ENCODE data around the gene SSBP4.
"Not testable (repeated sequence)": the region's sequence is repeated elsewhere in the genome, so short reads cannot be mapped to it uniquely, and the experiment has no call there.

SSBP4 gene

DNA sequence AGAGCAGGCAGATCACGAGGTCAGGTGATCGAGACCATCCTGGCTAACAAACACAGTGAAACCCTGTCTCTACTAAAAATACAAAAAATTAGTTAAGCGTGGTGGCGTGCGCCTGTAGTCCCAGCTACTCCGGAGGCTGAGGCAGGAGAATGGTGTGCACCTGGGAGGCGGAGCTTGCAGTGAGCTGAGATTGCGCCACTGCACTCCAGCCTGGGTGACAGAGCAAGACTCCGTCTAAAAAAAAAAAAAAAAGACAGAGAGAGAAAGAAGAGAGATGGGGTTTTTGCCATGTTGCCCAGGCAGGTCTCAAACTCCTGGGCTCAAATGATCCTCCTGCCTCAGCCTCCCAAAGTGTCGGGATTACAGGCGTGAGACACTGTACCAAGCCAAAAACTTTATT lies 13.4 kb upstream of the SSBP4 start:
- H3K4me3 Mint-ChIP-seq; ATAC-seq (ENCODE audit: low read depth); DNase-seq (ENCODE audit: low spot score in 2 of 2); H3K27ac Mint-ChIP-seq; H3K27me3 Mint-ChIP-seq; H3K36me3 Mint-ChIP-seq; H3K9me3 Mint-ChIP-seq: not testable (repeated sequence)
- peaks cover 28% of the 10 kb centered on the region for H3K4me1 Mint-ChIP-seq

DNA sequence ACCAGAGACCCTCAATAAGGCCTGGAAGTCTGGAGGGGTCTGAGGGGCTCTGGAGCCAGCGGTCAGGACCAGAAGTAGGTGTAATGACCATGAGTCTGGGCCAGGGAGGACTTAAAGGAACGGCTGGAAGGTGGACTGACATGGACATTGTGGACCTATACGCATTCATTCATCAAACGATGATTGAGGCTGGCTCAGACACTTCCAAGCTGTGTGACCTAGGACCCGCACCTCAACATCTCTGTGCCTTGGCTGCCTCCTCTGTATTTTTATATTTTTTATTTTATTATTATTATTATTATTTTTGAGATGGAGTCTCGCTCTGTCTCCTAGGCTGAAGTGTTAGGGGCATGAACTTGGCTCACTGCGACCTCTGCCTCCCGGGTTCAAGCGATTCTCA lies 12.4 kb upstream of the SSBP4 start:
- Mint-ChIP-seq H3K4me3 (no peak overlapping the region), H3K36me3 (no peaks in the 10 kb centered on the region), H3K9me3 (no peaks in the 10 kb centered on the region), H3K27me3 (peaks cover 4% of the 10 kb centered on the region), H3K27ac (no peak overlapping the region), H3K4me1 (peaks cover 23% of the 10 kb centered on the region)
- DNase-seq (ENCODE audit: low spot score in 2 of 2), result no peak
- ATAC-seq (ENCODE audit: low read depth), result no peak

DNA sequence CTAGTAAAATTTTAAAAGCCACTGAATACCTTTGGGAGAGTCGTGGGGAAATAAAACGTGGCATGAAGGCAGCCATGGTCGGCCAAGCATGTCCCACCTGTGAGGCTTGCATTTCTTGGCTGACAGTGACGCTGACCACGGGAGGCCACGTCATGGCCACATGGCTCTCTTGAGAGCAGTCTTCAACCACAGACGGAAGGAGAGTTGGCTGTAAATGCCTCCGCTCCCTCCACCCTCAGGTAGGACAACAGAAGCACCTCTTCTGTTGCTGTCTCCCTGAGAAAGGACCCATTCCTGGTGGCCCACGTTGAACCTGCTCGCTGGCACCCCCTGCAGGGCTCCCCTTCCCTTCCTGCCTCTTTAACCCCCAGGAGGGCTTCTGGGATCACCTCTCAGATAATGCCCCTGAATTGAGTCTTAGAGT lies 11.1 kb upstream of the SSBP4 start:
- Mint-ChIP-seq H3K27ac (peak overlapping the region; percentile 75), H3K27me3 (peaks cover 14% of the 10 kb centered on the region), H3K4me3 (peak overlapping the region; percentile 37), H3K4me1 (peaks cover 18% of the 10 kb centered on the region), H3K36me3 (no peaks in the 10 kb centered on the region), H3K9me3 (no peaks in the 10 kb centered on the region)
- ATAC-seq (ENCODE audit: low read depth), result peak; percentile 92
- peak; percentile 67 to 77 for DNase-seq (ENCODE audit: low spot score in 2 of 2)

DNA sequence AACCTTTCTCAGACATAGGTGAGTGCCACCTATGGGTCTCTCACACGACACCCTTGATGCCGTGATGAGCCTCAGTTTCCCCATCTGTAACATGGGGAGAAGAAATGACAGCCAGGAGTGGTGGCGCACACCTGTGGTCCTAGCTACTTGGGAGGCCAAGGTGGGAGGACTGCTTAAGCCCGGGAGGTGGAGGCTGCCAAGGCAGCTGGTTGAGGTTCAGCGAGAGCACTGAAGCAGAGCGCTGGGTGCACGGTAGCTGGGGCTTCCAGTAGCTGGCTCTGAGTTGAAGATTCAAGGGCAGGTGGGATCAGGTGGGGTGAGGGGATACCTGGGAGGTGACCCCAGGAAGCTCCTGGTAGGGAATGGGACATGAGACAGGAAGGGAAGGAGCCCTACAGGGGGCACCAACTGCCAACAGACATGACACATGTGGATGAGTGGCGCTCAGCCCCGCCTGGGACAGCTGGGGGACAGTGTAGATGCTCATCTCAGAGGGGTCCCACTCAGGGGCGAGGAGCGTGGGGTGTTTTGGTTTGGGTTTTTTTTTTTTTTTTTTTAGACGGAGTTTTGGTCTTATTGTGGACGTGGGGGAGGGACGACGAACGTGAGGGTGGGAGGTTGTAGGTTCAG lies 6.5 kb upstream of the SSBP4 start:
- no peak overlapping the region for H3K4me3 Mint-ChIP-seq
- H3K9me3 Mint-ChIP-seq, result no peaks in the 10 kb centered on the region
- peaks cover 34% of the 10 kb centered on the region for H3K27me3 Mint-ChIP-seq
- no peak for DNase-seq (ENCODE audit: low spot score in 2 of 2)
- peaks cover 33% of the 10 kb centered on the region for H3K4me1 Mint-ChIP-seq
- no peak for ATAC-seq (ENCODE audit: low read depth)
- H3K36me3 Mint-ChIP-seq, result no peaks in the 10 kb centered on the region
- no peak overlapping the region for H3K27ac Mint-ChIP-seq

DNA sequence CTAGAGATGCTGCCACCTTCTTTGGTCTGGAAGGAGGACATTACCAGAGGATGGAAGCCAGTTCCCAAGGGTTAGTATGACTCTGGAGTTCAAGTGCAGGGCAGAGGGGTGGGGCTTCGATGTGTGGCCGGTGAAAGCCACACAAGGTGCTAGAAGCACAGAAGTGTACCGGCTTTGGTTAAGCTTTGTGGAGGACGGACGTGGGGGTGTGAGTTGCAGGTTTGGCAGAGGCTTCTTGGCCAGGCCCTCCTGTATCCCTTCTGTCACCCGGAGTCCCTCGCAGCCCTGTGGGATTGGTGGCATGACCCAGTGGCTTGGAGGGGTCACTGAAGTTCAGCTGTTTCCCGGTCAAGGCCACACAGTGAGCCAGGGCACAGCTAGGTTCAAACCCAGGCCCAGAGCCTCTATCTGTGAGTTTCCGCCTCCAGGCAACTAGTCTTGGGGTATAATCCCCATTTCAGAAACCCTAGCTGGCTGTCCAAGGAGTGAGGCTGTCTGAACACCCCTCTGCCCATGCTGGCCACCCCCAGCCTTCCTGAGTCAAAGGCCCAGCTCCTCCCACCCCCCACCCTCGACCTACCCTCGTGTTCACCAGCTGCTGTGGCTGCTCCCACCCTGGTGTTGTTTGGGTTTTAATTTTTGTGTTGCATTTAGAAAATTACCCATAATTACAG lies 4.6 kb upstream of the SSBP4 start:
- ATAC-seq (ENCODE audit: low read depth) (no peak), DNase-seq (ENCODE audit: low spot score in 2 of 2) (no peak)
- H3K4me3 Mint-ChIP-seq, result no peak overlapping the region
- peaks cover 42% of the 10 kb centered on the region for H3K27me3 Mint-ChIP-seq
- H3K4me1 Mint-ChIP-seq, result peaks cover 38% of the 10 kb centered on the region
- H3K36me3 Mint-ChIP-seq, result no peaks in the 10 kb centered on the region
- no peak overlapping the region for H3K27ac Mint-ChIP-seq
- no peaks in the 10 kb centered on the region for H3K9me3 Mint-ChIP-seq

DNA sequence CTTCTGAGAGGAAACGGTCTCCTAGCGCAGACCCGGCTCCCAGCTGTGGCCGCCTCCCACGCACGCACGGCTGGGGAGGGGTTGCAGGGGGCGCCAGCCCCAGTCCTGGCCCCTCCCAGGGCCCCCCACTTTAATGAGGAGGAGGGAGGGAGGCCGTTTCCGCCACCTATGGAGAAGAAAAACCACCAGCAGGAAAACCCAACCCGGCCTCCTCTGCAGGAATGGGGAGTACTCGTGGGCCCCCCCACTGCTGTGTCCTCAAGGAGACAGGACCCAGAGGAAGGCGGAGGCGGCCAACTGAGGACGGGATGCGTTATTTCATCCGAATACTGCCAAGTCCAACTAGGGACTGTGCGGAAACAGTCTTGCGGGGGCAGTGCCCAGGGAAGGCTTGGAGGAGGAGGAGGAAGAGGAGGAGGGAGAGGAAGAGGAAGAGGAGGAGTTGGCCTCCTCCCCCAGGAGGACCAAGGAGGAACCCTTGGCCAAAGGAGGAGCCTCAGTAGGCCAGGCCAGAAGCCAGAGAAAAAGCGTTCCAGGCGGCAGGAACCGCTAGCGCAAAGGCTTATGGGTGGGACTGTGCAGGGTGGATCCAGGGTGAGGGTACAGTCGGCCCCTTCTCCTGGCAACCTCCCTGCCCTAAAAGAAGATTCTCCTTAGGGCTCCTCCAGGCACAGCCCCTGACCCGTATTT lies 3.9 kb upstream of the SSBP4 start:
- H3K4me1 Mint-ChIP-seq, result peaks cover 40% of the 10 kb centered on the region
- H3K27ac Mint-ChIP-seq, result no peak overlapping the region
- H3K4me3 Mint-ChIP-seq, result no peak overlapping the region

DNA sequence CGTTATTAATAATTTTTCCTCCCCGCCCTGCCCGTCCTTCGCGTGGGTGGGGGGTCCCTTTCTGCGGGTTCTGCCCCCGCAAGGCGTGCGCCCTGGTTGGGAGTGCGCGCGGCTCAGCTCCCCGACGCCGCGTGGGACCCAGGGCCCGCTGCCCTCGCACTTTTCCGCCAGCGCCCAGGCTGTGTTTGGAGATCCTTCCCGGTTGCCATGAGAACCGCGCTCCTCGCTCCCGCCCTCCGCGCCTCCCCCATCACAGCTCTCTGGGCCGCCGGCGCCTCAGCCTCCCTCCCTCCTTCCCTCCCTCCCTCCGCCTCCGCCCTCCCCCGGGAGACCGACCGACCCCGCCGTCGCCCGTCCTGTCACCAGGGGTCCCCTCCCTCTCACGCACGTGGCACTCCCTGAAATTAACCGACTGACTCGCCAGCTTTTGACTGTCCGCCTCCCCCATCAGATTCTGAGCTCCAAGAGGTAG lies 2.4 kb upstream of the SSBP4 start:
- Mint-ChIP-seq H3K36me3 (no peaks in the 10 kb centered on the region), H3K9me3 (no peaks in the 10 kb centered on the region), H3K4me3 (peak overlapping the region; percentile 75), H3K27me3 (peaks cover 41% of the 10 kb centered on the region), H3K4me1 (peaks cover 43% of the 10 kb centered on the region), H3K27ac (peak overlapping the region; percentile 79)
- ATAC-seq (ENCODE audit: low read depth) (peak; percentile 11), DNase-seq (ENCODE audit: low spot score in 2 of 2) (no peak)

More for the DNA sequence above, 3.9 kb upstream of the SSBP4 start:
- no peak for DNase-seq (ENCODE audit: low spot score in 2 of 2)
- Mint-ChIP-seq H3K9me3 (no peaks in the 10 kb centered on the region), H3K36me3 (no peaks in the 10 kb centered on the region), H3K27me3 (peaks cover 44% of the 10 kb centered on the region)
- no peak for ATAC-seq (ENCODE audit: low read depth)

DNA sequence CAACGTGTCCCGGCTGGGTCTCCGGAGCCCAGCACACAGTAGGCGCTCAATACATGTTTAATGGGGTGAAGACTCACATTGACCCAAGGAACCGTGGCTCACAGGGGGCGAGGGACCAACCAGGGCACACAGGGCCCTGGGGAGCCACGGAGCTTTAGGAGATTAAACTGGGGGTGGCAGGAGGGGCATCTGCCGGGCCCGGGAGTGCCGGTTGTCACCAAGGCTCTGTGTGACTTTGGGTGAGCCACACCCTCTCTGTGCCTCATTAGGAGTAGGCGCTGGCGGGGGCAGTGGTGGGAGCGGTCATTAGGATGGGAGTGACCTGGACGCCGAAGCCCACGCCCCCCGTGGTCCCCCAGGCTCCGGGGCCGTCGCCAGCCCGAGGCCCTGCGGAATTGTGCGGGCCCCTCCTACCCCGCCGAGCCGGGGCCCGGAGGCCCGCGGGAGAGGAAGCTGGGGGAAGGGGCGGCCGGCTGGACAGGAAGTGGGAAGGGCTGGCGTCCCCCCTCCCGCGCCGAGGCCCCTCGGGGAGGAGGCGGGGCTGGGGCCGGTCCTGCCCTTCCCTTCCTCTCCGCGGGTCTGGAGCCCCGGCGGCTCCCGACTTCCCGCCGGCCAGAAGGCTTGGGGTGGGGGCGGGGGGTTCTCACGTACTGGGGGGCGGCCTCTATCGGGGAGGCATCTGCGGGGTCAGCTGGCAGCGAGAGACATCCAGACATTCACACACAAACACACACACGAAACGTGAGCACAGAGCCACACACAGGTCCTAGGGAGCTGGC lies 1.8 kb upstream of the SSBP4 start:
- Mint-ChIP-seq H3K27me3 (peaks cover 38% of the 10 kb centered on the region), H3K36me3 (no peaks in the 10 kb centered on the region), H3K4me3 (peak overlapping the region; percentile 75), H3K27ac (peak overlapping the region; percentile 79), H3K9me3 (no peaks in the 10 kb centered on the region), H3K4me1 (peaks cover 48% of the 10 kb centered on the region)
- DNase-seq (ENCODE audit: low spot score in 2 of 2) (no peak), ATAC-seq (ENCODE audit: low read depth) (no peak)

DNA sequence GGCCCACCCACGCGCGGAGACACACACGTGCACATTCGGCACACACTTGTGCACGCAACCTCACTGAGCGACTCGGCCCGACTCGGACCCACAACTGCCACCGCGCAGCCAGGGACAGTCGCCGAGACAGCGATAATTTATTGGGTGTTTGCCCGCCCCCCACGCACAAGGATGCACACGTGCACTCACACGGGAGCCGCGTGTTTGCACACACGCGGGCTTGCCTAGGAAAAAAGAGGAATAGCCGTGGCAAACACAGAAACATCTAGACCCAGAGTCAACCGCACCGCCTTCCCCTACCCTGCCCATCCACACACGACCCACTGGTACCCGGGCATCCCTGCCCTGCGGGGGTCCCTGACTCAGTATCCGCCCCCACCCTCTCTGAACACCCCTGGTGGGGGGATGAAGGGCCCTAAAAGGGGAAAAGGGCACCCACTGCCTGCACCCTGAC lies 1.1 kb upstream of the SSBP4 start:
- peaks cover 52% of the 10 kb centered on the region for H3K4me1 Mint-ChIP-seq
- H3K9me3 Mint-ChIP-seq, result no peaks in the 10 kb centered on the region
- H3K36me3 Mint-ChIP-seq, result no peaks in the 10 kb centered on the region
- peak overlapping the region; percentile 75 for H3K4me3 Mint-ChIP-seq
- ATAC-seq (ENCODE audit: low read depth) (no peak), DNase-seq (ENCODE audit: low spot score in 2 of 2) (no peak)
- peaks cover 32% of the 10 kb centered on the region for H3K27me3 Mint-ChIP-seq
- peak overlapping the region; percentile 79 for H3K27ac Mint-ChIP-seq

DNA sequence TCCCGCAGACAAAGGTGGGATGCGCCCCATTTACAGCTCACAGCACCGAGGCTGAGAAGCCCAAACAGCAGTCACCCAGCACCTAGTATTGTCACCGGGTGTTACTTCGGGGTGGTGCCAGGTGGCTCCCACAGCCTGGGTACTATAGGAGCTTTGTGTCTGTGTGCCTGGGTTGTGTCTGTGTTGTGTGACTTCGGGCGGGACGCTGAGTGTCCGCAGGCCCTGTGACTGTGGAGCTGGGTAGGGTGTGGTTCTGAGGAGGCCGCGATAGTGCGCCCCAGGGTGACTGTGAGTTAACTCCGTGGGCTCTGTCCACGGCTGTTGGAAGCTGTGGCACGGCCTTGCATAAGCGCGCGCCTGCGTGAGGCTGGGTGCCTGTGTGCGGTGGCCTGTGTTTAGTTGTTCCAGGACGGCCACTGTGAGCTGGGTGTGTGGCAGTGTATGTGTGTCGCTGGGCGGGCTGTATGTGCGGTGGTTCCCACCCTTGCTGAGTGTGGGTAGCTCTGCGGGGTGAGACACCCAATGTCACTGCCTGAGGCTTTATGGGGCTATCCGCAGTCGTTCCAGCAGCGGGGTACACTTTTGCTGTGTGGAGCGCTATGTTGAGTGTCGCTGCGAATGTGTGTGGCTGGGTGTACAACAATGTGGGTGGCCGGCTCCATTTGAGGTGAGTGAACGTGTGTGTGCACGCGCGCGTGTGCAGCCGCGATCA lies 559 bp upstream of the SSBP4 start:
- H3K4me3 Mint-ChIP-seq, result peak overlapping the region; percentile 75
- no peaks in the 10 kb centered on the region for H3K36me3 Mint-ChIP-seq
- peaks cover 30% of the 10 kb centered on the region for H3K27me3 Mint-ChIP-seq
- peak in 1 of 2 donors; percentile 28 for DNase-seq (ENCODE audit: low spot score in 2 of 2)
- ATAC-seq (ENCODE audit: low read depth), result peak; percentile 15
- H3K4me1 Mint-ChIP-seq, result peaks cover 57% of the 10 kb centered on the region
- H3K9me3 Mint-ChIP-seq, result no peaks in the 10 kb centered on the region
- H3K27ac Mint-ChIP-seq, result peak overlapping the region; percentile 79

DNA sequence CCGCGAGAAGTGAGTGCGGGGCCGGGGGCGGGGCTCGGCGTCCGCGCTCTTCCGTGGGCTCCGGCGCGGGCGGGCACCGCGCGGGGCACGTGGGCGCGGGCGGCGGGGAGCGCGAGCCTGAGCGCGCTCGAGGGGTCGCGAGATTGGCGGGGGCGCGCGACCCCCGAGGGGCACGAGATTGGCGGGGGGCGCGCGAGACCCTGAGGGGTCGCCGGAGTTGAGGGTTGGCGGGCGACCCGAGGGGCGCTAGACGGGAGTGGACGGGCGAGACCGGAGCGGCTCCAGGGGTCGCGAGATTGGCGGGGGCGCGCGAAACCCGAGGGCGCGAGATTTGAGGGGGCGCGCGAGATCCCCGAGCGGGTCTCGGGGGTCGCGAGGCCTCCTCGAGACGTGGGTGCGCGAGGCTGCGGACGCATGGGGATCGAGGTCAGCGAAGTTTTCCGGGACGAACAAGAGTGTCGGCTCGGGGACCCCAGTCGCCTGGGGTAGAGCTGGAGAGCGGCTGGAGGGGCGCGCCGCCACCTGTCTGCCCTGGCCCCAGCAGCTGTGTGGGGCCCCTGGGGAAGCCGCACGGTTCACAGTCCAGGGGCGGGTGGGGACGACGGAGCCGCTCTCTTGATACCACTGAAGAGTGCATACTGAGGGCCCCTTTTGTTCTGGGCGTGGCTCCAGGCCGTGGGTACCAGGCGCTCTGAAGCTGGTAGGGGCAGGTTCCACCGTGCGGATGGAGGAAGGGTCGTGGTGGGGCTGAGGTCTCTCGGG lies 682 bp downstream of the SSBP4 start:
- no peak for DNase-seq (ENCODE audit: low spot score in 2 of 2)

DNA sequence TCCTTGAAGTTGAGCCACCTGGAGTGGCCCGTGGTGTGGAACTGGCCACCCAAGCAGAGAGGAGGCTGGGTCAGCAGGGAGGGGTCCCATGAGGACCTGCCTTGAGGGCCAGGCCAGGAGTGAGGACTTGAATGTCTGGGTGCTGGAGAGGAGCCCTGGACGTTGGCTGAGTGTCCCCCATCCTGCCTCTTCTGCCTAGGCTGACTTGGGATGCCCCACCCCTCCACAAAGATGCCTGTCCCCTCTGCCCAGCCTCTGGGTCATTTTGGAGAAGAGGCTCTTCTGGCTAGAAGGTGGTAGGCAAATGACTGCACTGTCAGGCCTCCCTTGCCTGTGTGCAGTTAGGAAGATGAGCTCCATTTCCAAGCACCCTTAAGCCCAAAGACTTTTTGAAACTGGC lies 1.7 kb downstream of the SSBP4 start:
- no peak overlapping the region for H3K27ac Mint-ChIP-seq
- H3K4me1 Mint-ChIP-seq, result peaks cover 60% of the 10 kb centered on the region
- no peak overlapping the region for H3K4me3 Mint-ChIP-seq
- no peak for ATAC-seq (ENCODE audit: low read depth)
- no peaks in the 10 kb centered on the region for H3K36me3 Mint-ChIP-seq
- H3K9me3 Mint-ChIP-seq, result no peaks in the 10 kb centered on the region
- H3K27me3 Mint-ChIP-seq, result peaks cover 21% of the 10 kb centered on the region
- no peak for DNase-seq (ENCODE audit: low spot score in 2 of 2)

More for the DNA sequence above, 682 bp downstream of the SSBP4 start:
- Mint-ChIP-seq H3K4me3 (peak overlapping the region; percentile 68), H3K27me3 (peaks cover 24% of the 10 kb centered on the region), H3K27ac (no peak overlapping the region), H3K36me3 (no peaks in the 10 kb centered on the region), H3K4me1 (peaks cover 60% of the 10 kb centered on the region), H3K9me3 (no peaks in the 10 kb centered on the region)
- ATAC-seq (ENCODE audit: low read depth), result peak; percentile 20

All from memory B cell (primary cell).